ENCODE results near the gene GRM5. TPM values are rescaled to one million over a fixed set of nuclear protein-coding genes. Genes with fewer than 3 reads are reported as not detected.

The GRM5 gene
- total RNA-seq, 4 donors from 2014 or later: 0.53 TPM; not detected in 3

DNA sequence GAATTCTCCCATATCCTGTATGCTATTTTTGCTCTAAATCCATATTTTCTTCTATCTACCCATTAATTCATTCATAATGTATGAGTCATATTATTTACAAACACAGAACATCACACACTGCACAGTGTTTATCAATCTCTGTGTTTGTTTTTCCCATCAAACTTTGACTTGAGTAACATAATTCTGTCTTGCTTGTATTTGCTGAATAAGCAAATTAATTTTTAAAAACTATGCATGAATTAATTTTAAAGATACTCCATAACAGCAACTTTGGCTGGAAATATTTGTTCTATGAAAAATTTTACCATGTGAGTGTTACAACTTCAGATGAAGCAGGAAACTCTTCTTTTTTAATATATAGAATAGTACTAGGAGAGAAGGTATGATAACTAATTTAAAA is 275.6 kb downstream of the GRM5 start:
- H3K27ac ChIP-seq: no peak overlapping the region
- no peaks in the 10 kb centered on the region for H3K27me3 ChIP-seq
- no peaks in the 10 kb centered on the region for H3K36me3 ChIP-seq
- H3K9me3 ChIP-seq: no peaks in the 10 kb centered on the region
- H3K4me3 ChIP-seq: no peak overlapping the region
- no peak for DNase-seq
- TF ChIP-seq POLR2A (IDR thresholded peaks at IDR 0.05): no peak
- TF ChIP-seq, protein P1, sequence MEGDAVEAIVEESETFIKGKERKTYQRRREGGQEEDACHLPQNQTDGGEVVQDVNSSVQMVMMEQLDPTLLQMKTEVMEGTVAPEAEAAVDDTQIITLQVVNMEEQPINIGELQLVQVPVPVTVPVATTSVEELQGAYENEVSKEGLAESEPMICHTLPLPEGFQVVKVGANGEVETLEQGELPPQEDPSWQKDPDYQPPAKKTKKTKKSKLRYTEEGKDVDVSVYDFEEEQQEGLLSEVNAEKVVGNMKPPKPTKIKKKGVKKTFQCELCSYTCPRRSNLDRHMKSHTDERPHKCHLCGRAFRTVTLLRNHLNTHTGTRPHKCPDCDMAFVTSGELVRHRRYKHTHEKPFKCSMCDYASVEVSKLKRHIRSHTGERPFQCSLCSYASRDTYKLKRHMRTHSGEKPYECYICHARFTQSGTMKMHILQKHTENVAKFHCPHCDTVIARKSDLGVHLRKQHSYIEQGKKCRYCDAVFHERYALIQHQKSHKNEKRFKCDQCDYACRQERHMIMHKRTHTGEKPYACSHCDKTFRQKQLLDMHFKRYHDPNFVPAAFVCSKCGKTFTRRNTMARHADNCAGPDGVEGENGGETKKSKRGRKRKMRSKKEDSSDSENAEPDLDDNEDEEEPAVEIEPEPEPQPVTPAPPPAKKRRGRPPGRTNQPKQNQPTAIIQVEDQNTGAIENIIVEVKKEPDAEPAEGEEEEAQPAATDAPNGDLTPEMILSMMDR (IDR thresholded peaks at IDR 0.05): no peak
- H3K4me1 ChIP-seq: no peaks in the 10 kb centered on the region

DNA sequence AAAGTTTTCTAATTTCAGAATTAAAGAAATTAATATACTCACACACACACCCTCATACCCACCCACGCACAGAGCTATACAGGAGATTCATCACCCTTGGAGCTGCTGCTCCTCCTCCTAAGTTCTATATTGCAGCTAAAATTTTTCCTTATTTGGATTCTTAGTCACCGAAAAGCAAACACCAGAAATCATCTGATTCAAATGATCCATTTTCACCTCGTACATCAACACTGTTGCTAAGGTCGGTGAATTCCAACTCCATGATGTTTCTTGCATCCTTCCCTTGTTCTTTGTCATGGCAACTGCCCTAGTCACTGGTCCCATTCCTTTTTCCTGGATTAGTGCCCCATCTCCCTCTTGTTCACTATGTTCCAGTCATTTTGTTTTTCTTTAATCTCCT is 286.2 kb downstream of the GRM5 start:
- no peak overlapping the region for H3K4me3 ChIP-seq
- no peak overlapping the region for H3K27ac ChIP-seq
- no peaks in the 10 kb centered on the region for H3K36me3 ChIP-seq
- H3K27me3 ChIP-seq: no peaks in the 10 kb centered on the region
- H3K9me3 ChIP-seq: no peaks in the 10 kb centered on the region
- no peak for DNase-seq
- no peaks in the 10 kb centered on the region for H3K4me1 ChIP-seq
- TF ChIP-seq, protein P1 (IDR thresholded peaks at IDR 0.05): no peak
- TF ChIP-seq POLR2A (IDR thresholded peaks at IDR 0.05): no peak

GRCh38 chr11:88770475-88771079 is 295.2 kb downstream of the GRM5 start:
- H3K4me3 ChIP-seq: no peak overlapping the region
- no peaks in the 10 kb centered on the region for H3K4me1 ChIP-seq
- no peak overlapping the region for H3K27ac ChIP-seq
- H3K36me3 ChIP-seq: no peaks in the 10 kb centered on the region
- no peak for DNase-seq
- H3K9me3 ChIP-seq: no peaks in the 10 kb centered on the region
- TF ChIP-seq POLR2A (IDR thresholded peaks at IDR 0.05): no peak
- TF ChIP-seq, protein P1 (IDR thresholded peaks at IDR 0.05): no peak
- no peaks in the 10 kb centered on the region for H3K27me3 ChIP-seq

- Histone ChIP-seq H3K4me3 (no peak overlapping the region), H3K4me1 (no peaks in the 10 kb centered on the region), H3K27me3 (no peaks in the 10 kb centered on the region), H3K27ac (no peak overlapping the region), H3K9me3 (no peaks in the 10 kb centered on the region), H3K36me3 (no peaks in the 10 kb centered on the region)
- TF ChIP-seq, protein P1 (IDR thresholded peaks at IDR 0.05): no peak
- no peak for TF ChIP-seq POLR2A (IDR thresholded peaks at IDR 0.05)
- no peak for DNase-seq
Observed at GRCh38 chr11:88744140-88744539, 321.6 kb downstream of the GRM5 start.

- H3K4me1 ChIP-seq: no peaks in the 10 kb centered on the region
- no peak for TF ChIP-seq POLR2A (IDR thresholded peaks at IDR 0.05)
- TF ChIP-seq, protein P1 (IDR thresholded peaks at IDR 0.05): no peak
- H3K9me3 ChIP-seq: no peaks in the 10 kb centered on the region
- H3K27ac ChIP-seq: no peak overlapping the region
- no peak for DNase-seq
- H3K4me3 ChIP-seq: no peak overlapping the region
- H3K36me3 ChIP-seq: no peaks in the 10 kb centered on the region
- H3K27me3 ChIP-seq: no peaks in the 10 kb centered on the region
Observed at GRCh38 chr11:88739524-88739923, 326.3 kb downstream of the GRM5 start.

DNA sequence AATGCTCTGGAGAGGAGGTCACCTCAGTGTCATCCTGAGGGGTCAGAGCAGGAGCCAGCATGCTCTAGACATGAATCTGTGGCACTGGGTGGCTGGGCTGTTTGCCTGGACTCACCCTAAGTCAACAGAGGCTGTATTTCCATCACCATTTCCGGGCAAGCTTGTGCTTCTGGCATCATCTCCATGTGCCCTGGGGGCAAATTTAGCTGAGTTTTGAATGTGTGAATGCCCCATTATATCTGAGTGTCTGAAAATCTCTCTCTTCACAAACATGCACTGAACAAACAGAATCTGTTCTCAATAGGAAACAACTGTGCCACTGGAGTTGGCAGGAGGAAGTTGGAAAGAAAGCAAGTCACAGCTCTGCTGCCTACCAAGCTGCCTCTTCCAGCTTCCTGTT is 356.2 kb downstream of the GRM5 start:
- Histone ChIP-seq H3K9me3 (no peaks in the 10 kb centered on the region), H3K27ac (no peak overlapping the region), H3K27me3 (no peaks in the 10 kb centered on the region), H3K4me3 (no peak overlapping the region), H3K36me3 (no peaks in the 10 kb centered on the region), H3K4me1 (no peaks in the 10 kb centered on the region)
- TF ChIP-seq POLR2A (IDR thresholded peaks at IDR 0.05): no peak
- TF ChIP-seq, protein P1 (IDR thresholded peaks at IDR 0.05): no peak
- DNase-seq: no peak
